Ovary (tissue), 3 donors: ENCODE results near the gene LARGE1.

ENCODE experiments used
- EP300 ChIP-seq: sonication (generic); formaldehyde crosslinking; IDR thresholded peaks from one replicate; pipeline ENCODE4 v1.6.1; 2017; ENCODE audit warnings: antibody characterized with exemption
- POLR2A ChIP-seq: fragments of 450-650 bp; IDR thresholded peaks from one replicate; pipeline ENCODE4 v1.6.1; 2017; ENCODE audit warnings: antibody characterized with exemption, mild to moderate bottlenecking, moderate library complexity
- TF ChIP-seq, protein P1 (sequence below), 3 donors: fragments of 450-650 bp in 2 of 3; fragments of 200-600 bp in 1 of 3; IDR thresholded peaks; one replicate each; pipeline versions ENCODE4 v1.5.1 to v1.8.0; 2016 to 2022; ENCODE audit warnings: antibody characterized with exemption in 3 of 3, mild to moderate bottlenecking in 1 of 3
- donor health status: DM: no; HTN: no; CAD: no.

DNA sequence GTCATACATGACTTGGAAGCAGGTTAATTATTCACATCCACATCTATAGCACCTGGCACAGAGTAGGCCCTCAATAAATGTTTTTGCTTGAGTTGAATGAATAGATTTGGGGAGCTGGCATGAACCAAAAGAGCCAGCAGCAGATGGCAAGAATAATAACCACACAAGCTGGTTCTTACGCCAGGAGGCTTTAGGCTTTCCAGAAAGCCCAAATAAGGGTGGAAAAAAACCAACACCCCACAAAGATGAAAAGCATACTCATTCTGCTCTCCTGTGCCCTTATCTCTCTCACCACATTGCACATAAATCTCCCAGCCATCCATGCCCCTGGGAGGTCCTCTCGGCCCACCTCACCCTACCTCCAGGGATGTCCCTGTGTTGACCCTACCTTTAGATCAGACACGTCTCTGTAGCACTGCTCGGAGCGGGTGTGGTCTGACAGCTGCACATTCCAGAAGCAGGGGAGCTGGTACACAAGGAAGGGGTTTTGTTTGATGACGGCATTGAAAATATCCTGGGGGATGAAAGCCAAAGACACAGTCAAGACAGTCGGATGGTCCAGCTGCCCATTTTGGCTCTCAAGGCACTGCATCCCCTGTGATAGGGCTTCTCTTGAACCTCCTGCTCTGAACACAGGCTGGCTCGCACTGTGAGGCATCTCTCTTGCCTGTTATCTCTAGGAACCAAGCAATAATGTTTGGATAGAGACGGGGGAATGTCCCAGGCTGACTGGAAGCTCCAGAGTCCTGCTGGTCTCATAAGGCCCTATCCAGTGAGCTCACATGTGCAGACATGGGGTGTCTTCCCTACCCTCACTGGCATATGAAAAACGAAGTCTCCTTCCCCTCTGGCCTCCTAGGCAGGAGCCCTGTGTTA is 538.5 kb downstream of the LARGE1 start:
- TF ChIP-seq, protein P1, sequence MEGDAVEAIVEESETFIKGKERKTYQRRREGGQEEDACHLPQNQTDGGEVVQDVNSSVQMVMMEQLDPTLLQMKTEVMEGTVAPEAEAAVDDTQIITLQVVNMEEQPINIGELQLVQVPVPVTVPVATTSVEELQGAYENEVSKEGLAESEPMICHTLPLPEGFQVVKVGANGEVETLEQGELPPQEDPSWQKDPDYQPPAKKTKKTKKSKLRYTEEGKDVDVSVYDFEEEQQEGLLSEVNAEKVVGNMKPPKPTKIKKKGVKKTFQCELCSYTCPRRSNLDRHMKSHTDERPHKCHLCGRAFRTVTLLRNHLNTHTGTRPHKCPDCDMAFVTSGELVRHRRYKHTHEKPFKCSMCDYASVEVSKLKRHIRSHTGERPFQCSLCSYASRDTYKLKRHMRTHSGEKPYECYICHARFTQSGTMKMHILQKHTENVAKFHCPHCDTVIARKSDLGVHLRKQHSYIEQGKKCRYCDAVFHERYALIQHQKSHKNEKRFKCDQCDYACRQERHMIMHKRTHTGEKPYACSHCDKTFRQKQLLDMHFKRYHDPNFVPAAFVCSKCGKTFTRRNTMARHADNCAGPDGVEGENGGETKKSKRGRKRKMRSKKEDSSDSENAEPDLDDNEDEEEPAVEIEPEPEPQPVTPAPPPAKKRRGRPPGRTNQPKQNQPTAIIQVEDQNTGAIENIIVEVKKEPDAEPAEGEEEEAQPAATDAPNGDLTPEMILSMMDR (IDR thresholded peaks at IDR 0.05) = no peak
- TF ChIP-seq POLR2A (no peak), EP300 (no peak)
